Spinal cord (tissue), 10 donors: ENCODE data around the gene KRTAP17-1. TPM values are rescaled to one million over a fixed set of nuclear protein-coding genes. Genes with fewer than 3 reads are reported as not detected.

Experiments used
- DNase-seq, 6 donors: peaks; one replicate each; pipeline versions ENCODE4 v3.0.0 to v3.0.0-alpha.2; 2013 to 2015; ENCODE audit warnings: low spot score in 6 of 6, low read depth in 4 of 6
- H3K27ac ChIP-seq: one replicate; pipeline ENCODE4 v1.5.1; 2013; ENCODE audit warnings: low read depth, low read length, control low read depth
- H3K27me3 ChIP-seq: one replicate; pipeline ENCODE4 v1.6.1; 2013; ENCODE audit warnings: low read length; ENCODE audit not compliant: control insufficient read depth, insufficient read depth
- H3K36me3 ChIP-seq: one replicate; pipeline ENCODE4 v1.6.1; 2013; ENCODE audit warnings: low read length; ENCODE audit not compliant: control insufficient read depth, insufficient read depth
- H3K4me1 ChIP-seq: one replicate; pipeline ENCODE4 v1.6.1; 2013; ENCODE audit warnings: low read length; ENCODE audit not compliant: control insufficient read depth, insufficient read depth
- H3K4me3 ChIP-seq: one replicate; pipeline ENCODE4 v1.5.1; 2013; ENCODE audit warnings: low read depth, low read length, control low read depth
- H3K9me3 ChIP-seq: one replicate; pipeline ENCODE4 v1.6.1; 2013; ENCODE audit warnings: low read length; ENCODE audit not compliant: control insufficient read depth, insufficient read depth
- WGBS: methylation state at CpG from one replicate; pipeline ENCODE4 v1.1.5; 2013; ENCODE audit warnings: missing lambda C conversion rate; ENCODE audit not compliant: insufficient coverage; 5-methylcytosine and 5-hydroxymethylcytosine counted together
- polyA plus RNA-seq, 2 donors: library from polyadenylated mRNA; unstranded; fragments of 120-200 nt; gene quantifications; one replicate each; pipeline ENCODE4 v1.2.1, GENCODE V29; 2013; ENCODE audit not compliant: insufficient read length in 2 of 2
- total RNA-seq, 2 donors: library from RNA; depleted of rRNA in 1 of 2; stranded (reverse); fragments of 120-200 nt in 1 of 2; fragments of >200 nt in 1 of 2; gene quantifications; one replicate each; pipeline versions ENCODE4 v1.2.3 to v1.2.4, GENCODE V29; 2013 to 2014
- donor health status: healthy.

KRTAP17-1 gene
- total and polyA plus RNA-seq, 4 donors, result not detected

- no peak overlapping the region for H3K4me3 ChIP-seq
- H3K4me1 ChIP-seq, result no peaks in the 10 kb centered on the region
- H3K36me3 ChIP-seq, result no peaks in the 10 kb centered on the region
- DNase-seq, result no peak
- no peak overlapping the region for H3K27ac ChIP-seq
- WGBS, result 94% methylated on average over 2 of the region's 3 CpGs
- no peaks in the 10 kb centered on the region for H3K27me3 ChIP-seq
- H3K9me3 ChIP-seq, result no peaks in the 10 kb centered on the region
Measured at GRCh38 chr17:41333836-41334235, 18.3 kb upstream of the KRTAP17-1 start.

- no peak overlapping the region for H3K27ac ChIP-seq
- H3K27me3 ChIP-seq, result no peaks in the 10 kb centered on the region
- H3K36me3 ChIP-seq, result no peaks in the 10 kb centered on the region
- no peak for DNase-seq
- no peaks in the 10 kb centered on the region for H3K9me3 ChIP-seq
- H3K4me3 ChIP-seq, result no peak overlapping the region
- 96% methylated on average over 5 of the region's 5 CpGs for WGBS
- H3K4me1 ChIP-seq, result peaks cover under 1% of the 10 kb centered on the region
Measured at GRCh38 chr17:41333098-41333497, 17.6 kb upstream of the KRTAP17-1 start.

- Histone ChIP-seq H3K36me3 (no peaks in the 10 kb centered on the region), H3K27me3 (no peaks in the 10 kb centered on the region), H3K4me3 (no peak overlapping the region), H3K4me1 (peaks cover 10% of the 10 kb centered on the region), H3K9me3 (no peaks in the 10 kb centered on the region), H3K27ac (no peak overlapping the region)
- WGBS, result 67% methylated on average over 1 of the region's 2 CpGs
- DNase-seq, result no peak
Measured at GRCh38 chr17:41332239-41332638, 16.7 kb upstream of the KRTAP17-1 start.

- no peak overlapping the region for H3K27ac ChIP-seq
- H3K9me3 ChIP-seq, result no peaks in the 10 kb centered on the region
- DNase-seq, result no peak
- H3K27me3 ChIP-seq, result no peaks in the 10 kb centered on the region
- WGBS, result 68% methylated on average over 5 of the region's 7 CpGs
- no peak overlapping the region for H3K4me3 ChIP-seq
- peaks cover 11% of the 10 kb centered on the region for H3K4me1 ChIP-seq
- no peaks in the 10 kb centered on the region for H3K36me3 ChIP-seq
Measured at GRCh38 chr17:41331606-41332005, 16.1 kb upstream of the KRTAP17-1 start.

GRCh38 chr17:41329279-41329948 lies 13.9 kb upstream of the KRTAP17-1 start:
- Histone ChIP-seq H3K4me1 (peaks cover 11% of the 10 kb centered on the region), H3K36me3 (no peaks in the 10 kb centered on the region), H3K9me3 (no peaks in the 10 kb centered on the region), H3K27ac (no peak overlapping the region), H3K4me3 (no peak overlapping the region), H3K27me3 (no peaks in the 10 kb centered on the region)
- DNase-seq, result peak in 2 of 6 donors; percentile 44 to 47
- whole genome bisulfite sequencing, result 59% methylated on average over 8 of the region's 13 CpGs

GRCh38 chr17:41328207-41328606 lies 12.7 kb upstream of the KRTAP17-1 start:
- no peaks in the 10 kb centered on the region for H3K9me3 ChIP-seq
- H3K27ac ChIP-seq, result no peak overlapping the region
- WGBS, result 85% methylated on average over 7 of the region's 7 CpGs
- H3K36me3 ChIP-seq, result no peaks in the 10 kb centered on the region
- no peak for DNase-seq
- H3K27me3 ChIP-seq, result no peaks in the 10 kb centered on the region
- H3K4me1 ChIP-seq, result peaks cover 11% of the 10 kb centered on the region
- no peak overlapping the region for H3K4me3 ChIP-seq

GRCh38 chr17:41327411-41328120 lies 12.1 kb upstream of the KRTAP17-1 start:
- H3K9me3 ChIP-seq, result no peaks in the 10 kb centered on the region
- H3K27me3 ChIP-seq, result no peaks in the 10 kb centered on the region
- H3K4me1 ChIP-seq, result peaks cover 11% of the 10 kb centered on the region
- no peak overlapping the region for H3K4me3 ChIP-seq
- H3K36me3 ChIP-seq, result no peaks in the 10 kb centered on the region
- no peak overlapping the region for H3K27ac ChIP-seq
- DNase-seq, result no peak
- WGBS, result 82% methylated on average over 8 of the region's 8 CpGs

GRCh38 chr17:41326173-41327145 lies 10.9 kb upstream of the KRTAP17-1 start:
- Histone ChIP-seq H3K4me3 (no peak overlapping the region), H3K4me1 (peaks cover 11% of the 10 kb centered on the region), H3K27me3 (no peaks in the 10 kb centered on the region), H3K36me3 (no peaks in the 10 kb centered on the region), H3K9me3 (no peaks in the 10 kb centered on the region), H3K27ac (no peak overlapping the region)
- DNase-seq, result no peak
- WGBS, result 86% methylated on average over 17 of the region's 18 CpGs

GRCh38 chr17:41325611-41326010 lies 10.1 kb upstream of the KRTAP17-1 start:
- no peak for DNase-seq
- no peaks in the 10 kb centered on the region for H3K36me3 ChIP-seq
- H3K27ac ChIP-seq, result no peak overlapping the region
- H3K4me1 ChIP-seq, result peaks cover 11% of the 10 kb centered on the region
- WGBS, result 75% methylated on average over 6 of the region's 6 CpGs
- H3K4me3 ChIP-seq, result no peak overlapping the region
- no peaks in the 10 kb centered on the region for H3K9me3 ChIP-seq
- no peaks in the 10 kb centered on the region for H3K27me3 ChIP-seq
